MCF 10A (cell line): ENCODE data around the gene KIAA1549. TPM values are rescaled to one million over a fixed set of nuclear protein-coding genes. Genes with fewer than 3 reads are reported as not detected.
"Not testable (repeated sequence)": the region's sequence is repeated elsewhere in the genome, so short reads cannot be mapped to it uniquely, and the experiment has no call there.

Experiments used
- BruUV-seq: library from RNA; stranded (reverse); fragments of 400-500 nt; replicated peaks from 2 replicates; lab custom pipeline; 2021; lab: Mats Ljungman, UMichigan
- CTCF ChIA-PET: fragments of 300-600 bp; sonication (Branson Sonifier 250); formaldehyde crosslinking; extraction: SDS; loops from one replicate; lab custom pipeline; 2021; ENCODE audit warnings: antibody characterized with exemption, inconsistent platforms; lab: Yijun Ruan, JAX
- POLR2A ChIA-PET: fragments of 300-600, 350-650 bp; sonication (Branson Sonifier 250); formaldehyde crosslinking; extraction: SDS; loops from one replicate; lab custom pipeline; 2020; ENCODE audit warnings: antibody characterized with exemption, inconsistent platforms; lab: Yijun Ruan, JAX
- DNase-seq: peaks from one replicate; pipeline ENCODE4 v3.0.0-alpha.2; 2018; ENCODE audit not compliant: unreplicated experiment
- H3K27ac Mint-ChIP-seq: one replicate; pipeline ENCODE4 v1.8.0; 2022; ENCODE audit warnings: mild to moderate bottlenecking, low read depth, mixed read lengths; ENCODE audit not compliant: unreplicated experiment
- H3K27me3 Mint-ChIP-seq: one replicate; pipeline ENCODE4 v1.8.0; 2022; ENCODE audit warnings: mixed read lengths; ENCODE audit not compliant: insufficient read depth, unreplicated experiment
- H3K36me3 Mint-ChIP-seq: one replicate; pipeline ENCODE4 v1.8.0; 2022; ENCODE audit warnings: mild to moderate bottlenecking, moderate library complexity, mixed read lengths; ENCODE audit not compliant: insufficient read depth, unreplicated experiment
- H3K4me1 Mint-ChIP-seq: one replicate; pipeline ENCODE4 v1.8.0; 2022; ENCODE audit warnings: mixed read lengths; ENCODE audit not compliant: insufficient read depth, unreplicated experiment
- H3K4me3 Mint-ChIP-seq: one replicate; pipeline ENCODE4 v1.8.0; 2022; ENCODE audit warnings: mild to moderate bottlenecking, moderate library complexity, mixed read lengths; ENCODE audit not compliant: unreplicated experiment
- H3K9me3 Mint-ChIP-seq: one replicate; pipeline ENCODE4 v1.8.0; 2022; ENCODE audit warnings: mixed read lengths; ENCODE audit not compliant: unreplicated experiment
- intact Hi-C: fragments of 100-400 bp; cut with micrococcal nuclease; formaldehyde crosslinking; loops from 2 replicates; pipeline ENCODE4 v1.14.1; 2022
- total RNA-seq: library from RNA; stranded (reverse); gene quantifications from 2 replicates; pipeline ENCODE4 v1.2.3, GENCODE V29; 2022
- TF ChIP-seq, protein P1 (sequence below): fragments of 200-600 bp; IDR thresholded peaks from one replicate; pipeline ENCODE4 v1.8.0; 2022; ENCODE audit warnings: antibody characterized with exemption, mild to moderate bottlenecking; ENCODE audit not compliant: unreplicated experiment

Gene KIAA1549
- total RNA-seq, 1 experiment from 2014 or later, result 7.1 TPM

GRCh38 chr7:138943061-138943460 is 38.1 kb downstream of the KIAA1549 start:
- Mint-ChIP-seq H3K4me1 (no peaks in the 10 kb centered on the region), H3K27ac (no peak overlapping the region), H3K4me3 (no peak overlapping the region), H3K9me3 (no peaks in the 10 kb centered on the region), H3K36me3 (no peaks in the 10 kb centered on the region), H3K27me3 (no peaks in the 10 kb centered on the region)
- ChIA-PET POLR2A (interaction anchor here (0.6 kb wide), 1 partner anchor 92 kb away, joined by 3 read pairs; no protein-coding TSS in a partner anchor), CTCF (interaction anchor here (0.7 kb wide), 1 partner anchor 273 kb away, joined by 6 read pairs; no protein-coding TSS in a partner anchor)
- intact Hi-C loops, result no loop called here
- BruUV-seq, result no TSS peak
- TF ChIP-seq, protein P1, sequence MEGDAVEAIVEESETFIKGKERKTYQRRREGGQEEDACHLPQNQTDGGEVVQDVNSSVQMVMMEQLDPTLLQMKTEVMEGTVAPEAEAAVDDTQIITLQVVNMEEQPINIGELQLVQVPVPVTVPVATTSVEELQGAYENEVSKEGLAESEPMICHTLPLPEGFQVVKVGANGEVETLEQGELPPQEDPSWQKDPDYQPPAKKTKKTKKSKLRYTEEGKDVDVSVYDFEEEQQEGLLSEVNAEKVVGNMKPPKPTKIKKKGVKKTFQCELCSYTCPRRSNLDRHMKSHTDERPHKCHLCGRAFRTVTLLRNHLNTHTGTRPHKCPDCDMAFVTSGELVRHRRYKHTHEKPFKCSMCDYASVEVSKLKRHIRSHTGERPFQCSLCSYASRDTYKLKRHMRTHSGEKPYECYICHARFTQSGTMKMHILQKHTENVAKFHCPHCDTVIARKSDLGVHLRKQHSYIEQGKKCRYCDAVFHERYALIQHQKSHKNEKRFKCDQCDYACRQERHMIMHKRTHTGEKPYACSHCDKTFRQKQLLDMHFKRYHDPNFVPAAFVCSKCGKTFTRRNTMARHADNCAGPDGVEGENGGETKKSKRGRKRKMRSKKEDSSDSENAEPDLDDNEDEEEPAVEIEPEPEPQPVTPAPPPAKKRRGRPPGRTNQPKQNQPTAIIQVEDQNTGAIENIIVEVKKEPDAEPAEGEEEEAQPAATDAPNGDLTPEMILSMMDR, result no peak
- DNase-seq, result no peak

DNA sequence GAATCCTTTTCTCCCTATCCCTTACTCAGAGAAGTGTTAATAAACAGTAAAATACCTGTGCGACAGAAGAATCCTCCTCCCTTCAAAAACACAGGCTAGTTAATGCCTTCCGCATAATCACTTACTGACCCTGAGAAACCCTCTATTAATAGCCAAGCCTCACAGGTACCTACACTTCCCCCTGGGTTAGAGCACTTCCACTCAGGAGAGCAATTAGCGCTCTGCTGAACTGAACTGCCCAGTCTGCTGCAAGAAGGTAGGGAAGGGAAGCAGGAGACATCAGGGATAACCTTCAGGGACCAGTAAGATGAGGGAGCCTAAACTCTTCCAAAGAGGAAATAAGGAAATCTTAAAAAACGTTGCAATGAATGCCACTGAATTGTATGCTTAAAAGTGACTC is 39.6 kb downstream of the KIAA1549 start:
- BruUV-seq, result no TSS peak
- Mint-ChIP-seq H3K27ac (no peak overlapping the region), H3K27me3 (no peaks in the 10 kb centered on the region), H3K36me3 (no peaks in the 10 kb centered on the region), H3K9me3 (no peaks in the 10 kb centered on the region), H3K4me1 (no peaks in the 10 kb centered on the region), H3K4me3 (no peak overlapping the region)
- CTCF ChIA-PET, result interaction anchor here (1.0 kb wide), 1 partner anchor 55 kb away, joined by 3 read pairs; no protein-coding TSS in a partner anchor
- intact Hi-C loops, result no loop called here
- POLR2A ChIA-PET, result no interaction called here
- DNase-seq, result no peak
- TF ChIP-seq, protein P1, result no peak

DNA sequence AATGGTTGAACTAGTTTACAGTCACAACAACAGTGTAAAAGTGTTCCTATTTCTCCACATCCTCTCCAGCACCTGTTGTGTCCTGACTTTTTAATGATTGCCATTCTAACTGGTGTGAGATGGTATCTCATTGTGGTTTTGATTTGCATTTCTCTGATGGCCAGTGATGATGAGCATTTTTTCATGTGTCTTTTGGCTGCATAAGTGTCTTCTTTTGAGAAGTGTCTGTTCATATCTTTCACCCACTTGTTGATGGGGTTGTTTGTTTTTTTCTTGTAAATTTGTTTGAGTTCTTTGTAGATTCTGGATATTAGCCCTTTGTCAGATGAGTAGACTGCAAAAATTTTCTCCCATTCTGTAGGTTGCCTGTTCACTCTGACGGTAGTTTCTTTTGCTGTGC is 40.6 kb downstream of the KIAA1549 start:
- DNase-seq, H3K4me3 Mint-ChIP-seq, H3K36me3 Mint-ChIP-seq, CTCF ChIA-PET, intact Hi-C loops, H3K9me3 Mint-ChIP-seq, POLR2A ChIA-PET, BruUV-seq, H3K4me1 Mint-ChIP-seq, H3K27ac Mint-ChIP-seq, H3K27me3 Mint-ChIP-seq: not testable (repeated sequence)

DNA sequence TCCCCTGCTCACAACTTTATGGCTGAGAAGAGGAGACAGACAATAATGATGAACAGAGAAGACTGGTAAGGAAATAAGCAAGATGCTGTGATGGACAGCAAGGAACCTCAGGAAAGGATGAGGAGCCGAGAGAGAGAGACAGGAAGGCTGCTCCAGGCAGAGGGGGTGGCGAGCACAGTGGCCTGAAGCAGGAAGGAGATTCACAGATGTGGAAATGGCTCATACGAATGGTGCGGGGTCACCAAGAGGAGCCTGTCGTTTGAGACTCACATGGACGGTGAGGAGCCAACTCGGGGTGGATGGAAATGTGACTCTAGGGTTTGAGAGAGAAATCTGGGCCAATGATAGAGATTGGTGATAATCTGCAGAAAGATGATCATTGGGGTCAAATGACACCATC is 43.7 kb downstream of the KIAA1549 start:
- BruUV-seq, result no TSS peak
- Mint-ChIP-seq H3K9me3 (no peaks in the 10 kb centered on the region), H3K4me1 (peaks cover 16% of the 10 kb centered on the region), H3K27me3 (no peaks in the 10 kb centered on the region), H3K36me3 (peaks cover 4% of the 10 kb centered on the region), H3K27ac (no peak overlapping the region), H3K4me3 (no peak overlapping the region)
- ChIA-PET POLR2A (no interaction called here), CTCF (interaction anchor here (0.6 kb wide), 2 partner anchors 121 to 161 kb away, joined by 3 to 4 read pairs; no protein-coding TSS in a partner anchor)
- TF ChIP-seq, protein P1, result no peak
- intact Hi-C loops, result no loop called here
- DNase-seq, result no peak
